H1 (cell line): ENCODE data around the gene KIAA1671. TPM values are rescaled to one million over a fixed set of nuclear protein-coding genes. Genes with fewer than 3 reads are reported as not detected.

Source experiments
- CTCF ChIA-PET: fragments of 300-600 bp; sonication (Branson Sonifier 250); formaldehyde crosslinking; loops from one replicate; lab custom pipeline; 2021; ENCODE audit not compliant: partially characterized antibody; lab: Charles Lee
- POLR2A ChIA-PET: fragments of 300-600 bp; sonication (Branson Sonifier 250); formaldehyde crosslinking; loops from one replicate; lab custom pipeline; 2021; ENCODE audit warnings: inconsistent platforms; ENCODE audit not compliant: partially characterized antibody; lab: Charles Lee
- DNase-seq, 2 experiments: peaks; one replicate each; pipeline versions ENCODE4 v3.0.0 to v3.0.0-alpha.2; 2010 to 2022; ENCODE audit warnings: low spot score in 2 of 2, low read depth in 1 of 2, mixed read lengths in 1 of 2
- FAIRE-seq: peaks from 2 replicates; lab custom pipeline; 2011; peaks lifted over from hg19 to GRCh38; lab: Jason Lieb, UNC
- H2AFZ ChIP-seq: 2 replicates; pipeline ENCODE4 v1.8.1; 2012; ENCODE audit warnings: low read length, inconsistent platforms
- H2AK5ac ChIP-seq: 2 replicates; pipeline ENCODE4 v1.6.1; 2013; ENCODE audit warnings: low read depth, low read length
- H2BK120ac ChIP-seq: replicated peaks from 2 replicates; pipeline ENCODE3; 2013; ENCODE audit warnings: low read depth, low read length, inconsistent platforms
- H2BK12ac ChIP-seq: 2 replicates; pipeline ENCODE4 v1.6.1; 2013; ENCODE audit warnings: low read depth, low read length
- H2BK15ac ChIP-seq: 2 replicates; pipeline ENCODE4 v1.6.1; 2013; ENCODE audit warnings: low read length
- H2BK20ac ChIP-seq: 2 replicates; pipeline ENCODE4 v1.6.1; 2013; ENCODE audit warnings: low read length
- H2BK5ac ChIP-seq: 2 replicates; pipeline ENCODE4 v1.6.1; 2013; ENCODE audit warnings: low read depth, low read length
- H3K14ac ChIP-seq: 2 replicates; pipeline ENCODE4 v1.6.1; 2013; ENCODE audit warnings: inconsistent platforms; ENCODE audit not compliant: insufficient read length
- H3K18ac ChIP-seq: 2 replicates; pipeline ENCODE4 v1.6.1; 2013; ENCODE audit warnings: low read length; ENCODE audit errors: extremely low read depth
- H3K23ac ChIP-seq: 2 replicates; pipeline ENCODE4 v1.6.1; 2013; ENCODE audit warnings: inconsistent platforms; ENCODE audit not compliant: insufficient read length
- H3K23me2 ChIP-seq: 2 replicates; pipeline ENCODE4 v1.6.1; 2013; ENCODE audit warnings: low read depth, low read length
- H3K27ac ChIP-seq: 2 replicates; pipeline ENCODE4 v1.6.1; 2011; ENCODE audit warnings: low read depth, low read length, inconsistent platforms
- H3K27me3 ChIP-seq, 4 experiments: replicated peaks in 1 of 4; 1 replicate in 1 of 4; 2 replicates in 3 of 4; pipeline versions ENCODE4 v1.6.1 to v1.8.1; 2011 to 2013; ENCODE audit warnings: low read length in 3 of 4, mild to moderate bottlenecking in 3 of 4, inconsistent platforms in 2 of 4, mixed read lengths in 2 of 4, moderate library complexity in 1 of 4; ENCODE audit not compliant: control insufficient read depth in 3 of 4, insufficient read depth in 3 of 4; ENCODE audit errors: extremely low read depth in 1 of 4
- H3K36me3 ChIP-seq, 4 experiments: 2 replicates each; pipeline versions ENCODE4 v1.6.1 to v1.8.1; 2011 to 2013; ENCODE audit warnings: mild to moderate bottlenecking in 4 of 4, low read length in 3 of 4, moderate library complexity in 2 of 4, control low read depth in 1 of 4, inconsistent platforms in 1 of 4; ENCODE audit not compliant: insufficient read depth in 4 of 4, control insufficient read depth in 2 of 4
- H3K4ac ChIP-seq: replicated peaks from 2 replicates; pipeline ENCODE3; 2013; ENCODE audit warnings: low read length, low read depth, mixed read lengths, inconsistent platforms; ENCODE audit not compliant: insufficient read length
- H3K4me1 ChIP-seq, 4 experiments: replicated peaks in 1 of 4; 1 replicate in 1 of 4; 2 replicates in 3 of 4; pipeline versions ENCODE4 v1.6.1 to v1.8.1; 2011 to 2013; ENCODE audit warnings: low read length in 3 of 4, inconsistent platforms in 2 of 4, mixed read lengths in 1 of 4; ENCODE audit not compliant: insufficient read depth in 4 of 4, control insufficient read depth in 3 of 4
- H3K4me2 ChIP-seq, 2 experiments: 2 replicates each; pipeline versions ENCODE4 v1.6.1 to v1.8.1; 2011 to 2013; ENCODE audit warnings: low read depth in 2 of 2, low read length in 2 of 2, control low read depth in 1 of 2, inconsistent platforms in 1 of 2, mild to moderate bottlenecking in 1 of 2; ENCODE audit not compliant: insufficient read depth in 1 of 2
- H3K4me3 ChIP-seq, 4 experiments: fragments of 200-600, 300-600 bp in 1 of 4; sonication (generic), shearing (Covaris generic), sonication (Bioruptor Twin) in 1 of 4; 2 replicates each; pipeline versions ENCODE4 v1.5.1 to v1.8.1; 2011 to 2016; ENCODE audit warnings: low read length in 4 of 4, low read depth in 3 of 4, control low read depth in 2 of 4, inconsistent platforms in 2 of 4, mild to moderate bottlenecking in 2 of 4, mixed read lengths in 1 of 4, moderate library complexity in 1 of 4; ENCODE audit not compliant: insufficient read depth in 2 of 4; ENCODE audit errors: extremely low read depth in 1 of 4
- H3K56ac ChIP-seq: replicated peaks from 2 replicates; pipeline ENCODE3; 2013; ENCODE audit warnings: low read depth, mild to moderate bottlenecking, mixed read lengths, low read length, inconsistent platforms; ENCODE audit not compliant: insufficient read length
- H3K79me1 ChIP-seq: 2 replicates; pipeline ENCODE4 v1.6.1; 2013; ENCODE audit warnings: low read depth, low read length, control low read depth
- H3K79me2 ChIP-seq, 2 experiments: 2 replicates each; pipeline versions ENCODE4 v1.6.1 to v1.8.1; 2012 to 2013; ENCODE audit warnings: low read length in 2 of 2, mild to moderate bottlenecking in 2 of 2, inconsistent platforms in 1 of 2; ENCODE audit not compliant: insufficient read depth in 2 of 2, control insufficient read depth in 1 of 2
- H3K9ac ChIP-seq, 4 experiments: replicated peaks in 1 of 4; 1 replicate in 1 of 4; 2 replicates in 3 of 4; pipeline versions ENCODE4 v1.6.1 to v1.8.1; 2011 to 2013; ENCODE audit warnings: low read depth in 3 of 4, low read length in 3 of 4, control low read depth in 2 of 4, mild to moderate bottlenecking in 2 of 4, moderate library complexity in 2 of 4, inconsistent platforms in 1 of 4; ENCODE audit errors: extremely low read depth in 1 of 4
- H3K9me3 ChIP-seq, 2 experiments: 2 replicates each; pipeline versions ENCODE4 v1.6.1 to v1.8.1; 2012 to 2013; ENCODE audit warnings: mild to moderate bottlenecking in 2 of 2, moderate library complexity in 2 of 2, control low read depth in 1 of 2, inconsistent platforms in 1 of 2, low read depth in 1 of 2, low read length in 1 of 2, mixed read lengths in 1 of 2; ENCODE audit not compliant: insufficient read depth in 2 of 2
- H4K20me1 ChIP-seq, 2 experiments: replicated peaks in 1 of 2; 2 replicates each; pipeline versions ENCODE3 to v1.8.1; 2011 to 2013; ENCODE audit warnings: inconsistent platforms in 2 of 2, low read length in 2 of 2, mild to moderate bottlenecking in 1 of 2; ENCODE audit not compliant: insufficient read depth in 2 of 2, control insufficient read depth in 1 of 2
- H4K5ac ChIP-seq: 2 replicates; pipeline ENCODE4 v1.6.1; 2013; ENCODE audit warnings: low read length, low read depth, mixed read lengths, inconsistent platforms; ENCODE audit not compliant: insufficient read length
- H4K8ac ChIP-seq: 2 replicates; pipeline ENCODE4 v1.8.0; 2013; ENCODE audit warnings: mild to moderate bottlenecking, moderate library complexity, low read length, inconsistent platforms; ENCODE audit not compliant: insufficient read depth; ENCODE audit errors: extremely low read depth
- H4K91ac ChIP-seq: replicated peaks from 2 replicates; pipeline ENCODE3; 2013; ENCODE audit warnings: low read length, mixed read lengths, inconsistent platforms; ENCODE audit not compliant: insufficient read length
- JUN ChIP-seq: IDR thresholded peaks from 2 replicates; pipeline ENCODE4 v1.6.1; 2011; ENCODE audit warnings: low read depth, mild to moderate bottlenecking, improper control_type of control experiment, low read length
- KDM1A ChIP-seq: fragments of 200-600, 300-600 bp; sonication (generic); IDR thresholded peaks from 2 replicates; pipeline ENCODE4 v1.7.1; 2016; ENCODE audit warnings: mild to moderate bottlenecking, low read length, borderline replicate concordance
- SAP30 ChIP-seq: fragments of 300-600 bp; sonication (generic); IDR thresholded peaks from 2 replicates; pipeline ENCODE4 v1.7.1; 2012; ENCODE audit warnings: low read length, moderate library complexity, mild to moderate bottlenecking, inconsistent platforms; ENCODE audit not compliant: insufficient read depth, insufficient replicate concordance
- WGBS, 2 experiments: shearing (Covaris generic) in 1 of 2; methylation state at CpG; one replicate each; pipeline versions ENCODE4 v1.1.6 to v1.1.7; 2013 to 2015; ENCODE audit warnings: low lambda C conversion rate in 2 of 2, mixed read lengths in 2 of 2, inconsistent platforms in 1 of 2, low coverage in 1 of 2, missing lambda C conversion rate in 1 of 2; ENCODE audit not compliant: insufficient replicate concordance in 2 of 2, insufficient coverage in 1 of 2, insufficient read length in 1 of 2; ENCODE audit errors: extremely low coverage in 1 of 2, missing lambda C conversion rate in 1 of 2; 5-methylcytosine and 5-hydroxymethylcytosine counted together
- polyA plus RNA-seq, 7 experiments: library from polyadenylated mRNA; depleted of rRNA in 3 of 7; stranded (reverse) in 5 of 7; unstranded in 2 of 7; fragments of >200 nt in 5 of 7; fragments of 200-250 nt in 2 of 7; gene quantifications; 1 replicate in 5 of 7; 2 replicates in 1 of 7; 4 replicates in 1 of 7; pipeline versions ENCODE4 v1.2.1 to v1.2.3, GENCODE V29; 2011 to 2013; ENCODE audit warnings: missing spikeins in 2 of 7, mixed read lengths in 2 of 7
- total RNA-seq: library from RNA; stranded (reverse); fragmentation: NEBNext Ultra II Directional; extraction: Animal tissue kit (Norgen Biotek cat#: 25700); gene quantifications from 2 replicates; pipeline ENCODE4 v1.2.1, GENCODE V29; 2021
- TF ChIP-seq, protein P1 (sequence below): IDR thresholded peaks from 2 replicates; pipeline ENCODE4 v1.6.1; 2012; ENCODE audit warnings: inconsistent platforms
- TF ChIP-seq, protein P2 (sequence below): IDR thresholded peaks from 2 replicates; pipeline ENCODE4 v1.6.1; 2012; ENCODE audit warnings: low read length, inconsistent platforms
- TF ChIP-seq, protein P3 (sequence below): IDR thresholded peaks from 2 replicates; pipeline ENCODE4 v1.6.1; 2011; ENCODE audit warnings: low read length, improper control_type of control experiment

The KIAA1671 gene
- total and polyA plus RNA-seq, 2 of the 8 experiments (the other 6 are each of a cell fraction or from before 2014, with no cell fraction given) = 6.4 to 23.9 TPM

DNA sequence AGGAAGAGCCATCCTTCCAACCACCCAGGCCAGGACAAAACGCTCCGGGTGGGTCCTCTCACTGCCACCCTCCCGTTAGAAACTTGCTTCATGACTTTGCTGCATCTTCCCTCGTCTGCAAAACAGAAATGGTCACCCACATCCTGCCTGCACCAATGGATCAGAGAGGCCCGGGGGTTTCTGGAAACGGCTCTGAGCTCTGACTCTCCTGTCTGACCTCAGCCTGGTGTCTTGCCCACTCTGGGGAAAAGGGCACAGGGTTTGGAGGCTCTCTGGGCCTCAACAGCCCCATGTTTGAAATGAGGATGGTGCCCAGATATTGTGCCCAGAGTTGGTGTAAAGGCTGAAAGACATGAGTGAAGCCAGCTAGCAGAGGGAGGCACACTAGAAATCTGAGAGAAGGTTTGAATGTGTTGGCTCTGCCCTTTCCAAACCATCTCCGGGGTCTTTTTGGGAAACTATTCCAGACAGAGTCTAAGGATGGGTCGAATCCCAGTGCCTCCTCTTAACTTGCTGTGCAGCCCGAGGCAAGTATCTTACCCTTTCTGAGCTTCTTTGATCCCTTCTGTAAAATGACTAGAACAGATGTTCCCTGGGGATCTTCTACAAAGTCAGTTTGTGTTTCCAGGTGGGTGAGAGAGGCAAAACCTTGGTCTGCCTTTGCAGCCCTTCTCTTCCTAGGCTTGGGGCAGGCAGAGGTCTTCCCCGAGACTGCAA, 249.2 kb downstream of the KIAA1671 start:
- CTCF ChIA-PET = interaction anchor here (0.6 to 5.7 kb wide), 43 partner anchors 8 to 565 kb away, joined by 3 to 43 read pairs (median 4); no protein-coding TSS in a partner anchor
- Histone ChIP-seq H3K4me1 (peaks cover 0 to 2% (median 0%) of the 10 kb centered on the region in 4 experiments; a peak in 3 of 7 replicates), H3K23me2 (no peaks in the 10 kb centered on the region), H3K9ac (no peak overlapping the region), H4K91ac (no peak overlapping the region), H3K23ac (no peak overlapping the region), H2BK12ac (no peak overlapping the region), H4K20me1 (no peaks in the 10 kb centered on the region), H4K8ac (no peak overlapping the region; the same call in 1 of the 2 replicates), H3K14ac (no peak overlapping the region), H3K9me3 (no peaks in the 10 kb centered on the region), H3K4me3 (no peak overlapping the region), H3K27me3 (no peaks in the 10 kb centered on the region), H2BK120ac (no peak overlapping the region), H3K56ac (no peak overlapping the region), H2BK5ac (no peak overlapping the region)
- POLR2A ChIA-PET = interaction anchor here (1.2 to 1.9 kb wide), 2 partner anchors 11 to 134 kb away, joined by 3 to 4 read pairs; no protein-coding TSS in a partner anchor
- 86% methylated on average over 10 of the region's 10 CpGs; no CpG with 5 or more reads in 1 of the 2 experiments for WGBS, 2 experiments
- FAIRE-seq = no peak
- TF ChIP-seq, protein P1, sequence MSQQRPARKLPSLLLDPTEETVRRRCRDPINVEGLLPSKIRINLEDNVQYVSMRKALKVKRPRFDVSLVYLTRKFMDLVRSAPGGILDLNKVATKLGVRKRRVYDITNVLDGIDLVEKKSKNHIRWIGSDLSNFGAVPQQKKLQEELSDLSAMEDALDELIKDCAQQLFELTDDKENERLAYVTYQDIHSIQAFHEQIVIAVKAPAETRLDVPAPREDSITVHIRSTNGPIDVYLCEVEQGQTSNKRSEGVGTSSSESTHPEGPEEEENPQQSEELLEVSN = no peak
- TF ChIP-seq, protein P2, sequence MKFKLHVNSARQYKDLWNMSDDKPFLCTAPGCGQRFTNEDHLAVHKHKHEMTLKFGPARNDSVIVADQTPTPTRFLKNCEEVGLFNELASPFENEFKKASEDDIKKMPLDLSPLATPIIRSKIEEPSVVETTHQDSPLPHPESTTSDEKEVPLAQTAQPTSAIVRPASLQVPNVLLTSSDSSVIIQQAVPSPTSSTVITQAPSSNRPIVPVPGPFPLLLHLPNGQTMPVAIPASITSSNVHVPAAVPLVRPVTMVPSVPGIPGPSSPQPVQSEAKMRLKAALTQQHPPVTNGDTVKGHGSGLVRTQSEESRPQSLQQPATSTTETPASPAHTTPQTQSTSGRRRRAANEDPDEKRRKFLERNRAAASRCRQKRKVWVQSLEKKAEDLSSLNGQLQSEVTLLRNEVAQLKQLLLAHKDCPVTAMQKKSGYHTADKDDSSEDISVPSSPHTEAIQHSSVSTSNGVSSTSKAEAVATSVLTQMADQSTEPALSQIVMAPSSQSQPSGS = no peak
- TF ChIP-seq SAP30 (no peak), KDM1A (0 out of 2 replicates have a peak, but pooled peaks have one; percentile 37), JUN (no peak)
- TF ChIP-seq, protein P3, sequence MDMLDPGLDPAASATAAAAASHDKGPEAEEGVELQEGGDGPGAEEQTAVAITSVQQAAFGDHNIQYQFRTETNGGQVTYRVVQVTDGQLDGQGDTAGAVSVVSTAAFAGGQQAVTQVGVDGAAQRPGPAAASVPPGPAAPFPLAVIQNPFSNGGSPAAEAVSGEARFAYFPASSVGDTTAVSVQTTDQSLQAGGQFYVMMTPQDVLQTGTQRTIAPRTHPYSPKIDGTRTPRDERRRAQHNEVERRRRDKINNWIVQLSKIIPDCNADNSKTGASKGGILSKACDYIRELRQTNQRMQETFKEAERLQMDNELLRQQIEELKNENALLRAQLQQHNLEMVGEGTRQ = no peak
- TF ChIP-seq, all 59 proteins: peak for 1
- no peaks in the 10 kb centered on the region for H3K36me3 ChIP-seq
- H2BK20ac ChIP-seq = no peak overlapping the region
- no peaks in the 10 kb centered on the region for H3K79me2 ChIP-seq
- no peak overlapping the region for H2AK5ac ChIP-seq
- H2AFZ ChIP-seq = no peak overlapping the region
- no peak for DNase-seq
- no peak overlapping the region for H3K4me2 ChIP-seq
- H3K18ac ChIP-seq = no peak overlapping the region
- H3K4ac ChIP-seq = no peak overlapping the region
- no peak overlapping the region for H3K27ac ChIP-seq
- no peak overlapping the region for H2BK15ac ChIP-seq
- H3K79me1 ChIP-seq = no peaks in the 10 kb centered on the region
- H4K5ac ChIP-seq = no peak overlapping the region
